ENCODE measurements around the gene DHX34.

Gene DHX34

DNA sequence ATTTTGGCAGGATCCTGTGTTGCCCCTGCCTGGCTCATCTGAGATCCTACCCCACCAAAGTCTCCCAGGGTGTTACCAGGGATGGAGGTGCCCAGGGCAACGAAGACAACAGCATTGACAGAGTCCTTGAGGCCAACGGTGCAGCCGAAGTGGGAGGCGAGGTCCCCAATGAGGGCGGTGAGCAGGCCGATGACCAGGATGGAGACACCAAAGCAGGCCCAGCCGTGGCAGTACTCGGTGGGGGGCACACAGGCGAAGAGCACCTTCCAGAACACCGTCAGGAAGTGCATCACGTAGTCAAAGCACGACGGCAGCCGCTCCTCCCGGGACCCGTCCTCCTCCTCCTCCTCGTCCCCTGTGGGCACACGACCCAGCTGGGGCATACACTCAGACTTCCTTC, 83.0 kb downstream of the DHX34 start:
- Histone ChIP-seq H3K27ac (ENCODE audit: low read depth, low read length) (no peak overlapping the region), H3K36me3 (ENCODE audit: control insufficient read depth, insufficient read depth, low read length) (no peaks in the 10 kb centered on the region), H3K9ac (ENCODE audit: low read length) (no peak overlapping the region), H3K4me1 (ENCODE audit: control insufficient read depth, insufficient read depth, low read length) (peaks cover 10% of the 10 kb centered on the region), H3K4me3 (ENCODE audit: low read length) (no peak overlapping the region), H3K27me3 (ENCODE audit: control insufficient read depth, insufficient read depth, low read length) (no peaks in the 10 kb centered on the region)
